H9 (cell line): ENCODE data around the gene CATSPERE. TPM values are rescaled to one million over a fixed set of nuclear protein-coding genes. Genes with fewer than 3 reads are reported as not detected.

Experiments used
- DNase-seq: peaks from one replicate; pipeline ENCODE4 v3.0.0-alpha.2; 2017
- H2AFZ ChIP-seq: one replicate; pipeline ENCODE4 v1.6.1; 2013; ENCODE audit warnings: mild to moderate bottlenecking, low read length, control low read depth, moderate library complexity
- H2AK5ac ChIP-seq: 2 replicates; pipeline ENCODE4 v1.6.1; 2013; ENCODE audit warnings: low read length, control low read depth, mixed read lengths; ENCODE audit not compliant: insufficient read length
- H2BK120ac ChIP-seq: one replicate; pipeline ENCODE4 v1.6.1; 2013; ENCODE audit warnings: low read depth, mild to moderate bottlenecking, low read length, control low read depth, inconsistent platforms; ENCODE audit not compliant: poor library complexity, severe bottlenecking
- H2BK12ac ChIP-seq: 2 replicates; pipeline ENCODE4 v1.6.1; 2013; ENCODE audit warnings: low read length, control low read depth, mixed read lengths, low read depth; ENCODE audit not compliant: insufficient read length
- H2BK15ac ChIP-seq: 2 replicates; pipeline ENCODE4 v1.6.1; 2013; ENCODE audit warnings: low read depth, low read length, control low read depth
- H2BK20ac ChIP-seq: one replicate; pipeline ENCODE4 v1.6.1; 2013; ENCODE audit warnings: low read depth, mild to moderate bottlenecking, low read length, control low read depth, inconsistent platforms; ENCODE audit not compliant: poor library complexity, severe bottlenecking
- H2BK5ac ChIP-seq: 2 replicates; pipeline ENCODE4 v1.6.1; 2013; ENCODE audit warnings: low read length, control low read depth, mixed read lengths; ENCODE audit not compliant: insufficient read length
- H3K14ac ChIP-seq: 2 replicates; pipeline ENCODE4 v1.6.1; 2013; ENCODE audit warnings: low read length, control low read depth; ENCODE audit not compliant: insufficient read depth
- H3K18ac ChIP-seq: 2 replicates; pipeline ENCODE4 v1.6.1; 2013; ENCODE audit warnings: low read depth, mild to moderate bottlenecking, mixed read lengths, low read length, control low read depth; ENCODE audit not compliant: insufficient read length
- H3K23ac ChIP-seq: 2 replicates; pipeline ENCODE4 v1.6.1; 2013; ENCODE audit warnings: low read length, control low read depth, mixed read lengths, low read depth; ENCODE audit not compliant: insufficient read length
- H3K23me2 ChIP-seq: 2 replicates; pipeline ENCODE4 v1.6.1; 2013; ENCODE audit warnings: low read depth, mild to moderate bottlenecking, mixed read lengths, low read length, control low read depth; ENCODE audit not compliant: insufficient read length, poor library complexity, severe bottlenecking
- H3K27ac ChIP-seq: 2 replicates; pipeline ENCODE4 v1.5.1; 2013; ENCODE audit warnings: low read length, control low read depth, mixed read lengths, low read depth; ENCODE audit not compliant: insufficient read length
- H3K27me3 ChIP-seq: 2 replicates; pipeline ENCODE4 v1.6.1; 2013; ENCODE audit warnings: low read length, control low read depth, inconsistent platforms; ENCODE audit not compliant: insufficient read depth
- H3K4ac ChIP-seq: 2 replicates; pipeline ENCODE4 v1.6.1; 2013; ENCODE audit warnings: low read depth, mild to moderate bottlenecking, control low read depth, inconsistent platforms, low read length, moderate library complexity
- H3K4me1 ChIP-seq: 2 replicates; pipeline ENCODE4 v1.6.1; 2013; ENCODE audit warnings: low read length, control low read depth, inconsistent platforms; ENCODE audit not compliant: insufficient read depth
- H3K4me2 ChIP-seq: 2 replicates; pipeline ENCODE4 v1.6.1; 2013; ENCODE audit warnings: low read length, control low read depth, mixed read lengths; ENCODE audit not compliant: insufficient read length, insufficient read depth
- H3K56ac ChIP-seq: 2 replicates; pipeline ENCODE4 v1.6.1; 2013; ENCODE audit warnings: low read depth, mild to moderate bottlenecking, mixed read lengths, low read length, control low read depth; ENCODE audit not compliant: insufficient read length
- H3K79me1 ChIP-seq: 2 replicates; pipeline ENCODE4 v1.6.1; 2013; ENCODE audit warnings: low read depth, mild to moderate bottlenecking, moderate library complexity, low read length, control low read depth, inconsistent platforms; ENCODE audit not compliant: insufficient read depth, poor library complexity, severe bottlenecking
- H3K79me2 ChIP-seq: 2 replicates; pipeline ENCODE4 v1.6.1; 2013; ENCODE audit warnings: low read length, control low read depth, inconsistent platforms; ENCODE audit not compliant: insufficient read depth
- H3K9ac ChIP-seq: 2 replicates; pipeline ENCODE4 v1.6.1; 2013; ENCODE audit warnings: low read length, control low read depth, mixed read lengths; ENCODE audit not compliant: insufficient read length; ENCODE audit errors: extremely low read depth
- H3K9me3 ChIP-seq: one replicate; pipeline ENCODE4 v1.6.1; 2013; ENCODE audit warnings: low read depth, low read length, inconsistent platforms; ENCODE audit not compliant: control insufficient read depth
- H3T11ph ChIP-seq: one replicate; pipeline ENCODE4 v1.6.1; 2013; ENCODE audit warnings: mild to moderate bottlenecking, low read length, control low read depth, inconsistent platforms
- H4K20me1 ChIP-seq: one replicate; pipeline ENCODE4 v1.6.1; 2013; ENCODE audit not compliant: control insufficient read depth, insufficient read length, insufficient read depth
- H4K5ac ChIP-seq: 2 replicates; pipeline ENCODE4 v1.6.1; 2013; ENCODE audit warnings: low read depth, mild to moderate bottlenecking, mixed read lengths, low read length, control low read depth; ENCODE audit not compliant: insufficient read length
- H4K8ac ChIP-seq: replicated peaks from 2 replicates; pipeline ENCODE4 v1.6.1; 2013; ENCODE audit warnings: low read length, control low read depth, mixed read lengths, low read depth; ENCODE audit not compliant: insufficient read length
- H4K91ac ChIP-seq: 2 replicates; pipeline ENCODE4 v1.6.1; 2013; ENCODE audit warnings: low read depth, mild to moderate bottlenecking, moderate library complexity, mixed read lengths, low read length, control low read depth; ENCODE audit not compliant: insufficient read length
- H3K27ac Mint-ChIP-seq, 3 experiments: 2 replicates in 2 of 3; 3 replicates in 1 of 3; pipeline ENCODE4 v1.8.0; 2020 to 2021; ENCODE audit warnings: mixed read lengths in 3 of 3, mild to moderate bottlenecking in 1 of 3, moderate library complexity in 1 of 3
- H3K27me3 Mint-ChIP-seq: 2 replicates; pipeline ENCODE4 v1.8.0; 2021; ENCODE audit warnings: low read depth, mild to moderate bottlenecking, moderate library complexity, mixed read lengths
- H3K36me3 Mint-ChIP-seq, 3 experiments: 2 replicates in 2 of 3; 3 replicates in 1 of 3; pipeline ENCODE4 v1.8.0; 2020 to 2021; ENCODE audit warnings: low read depth in 3 of 3, mixed read lengths in 3 of 3; ENCODE audit not compliant: insufficient read depth in 1 of 3
- H3K4me1 Mint-ChIP-seq, 2 experiments: 2 replicates each; pipeline ENCODE4 v1.8.0; 2020; ENCODE audit warnings: mixed read lengths in 2 of 2
- H3K4me3 Mint-ChIP-seq, 2 experiments: 2 replicates in 1 of 2; 3 replicates in 1 of 2; pipeline ENCODE4 v1.8.0; 2020 to 2021; ENCODE audit warnings: mild to moderate bottlenecking in 2 of 2, mixed read lengths in 2 of 2, moderate library complexity in 1 of 2
- H3K9me3 Mint-ChIP-seq, 2 experiments: 2 replicates in 1 of 2; 3 replicates in 1 of 2; pipeline ENCODE4 v1.8.0; 2020; ENCODE audit warnings: mild to moderate bottlenecking in 2 of 2, mixed read lengths in 2 of 2, moderate library complexity in 1 of 2
- CTCF ChIP-seq: fragments of 200-600 bp; sonication (generic); conservative IDR thresholded peaks from 3 replicates; pipeline ENCODE4 v1.8.0; 2021; ENCODE audit warnings: antibody characterized with exemption, mild to moderate bottlenecking
- total RNA-seq: library from RNA; stranded (reverse); gene quantifications from 2 replicates; pipeline ENCODE4 v1.2.1, GENCODE V29; 2021

The CATSPERE gene
- total RNA-seq, 1 experiment from 2014 or later: 0.31 TPM

- Histone ChIP-seq H3K23me2 (no peaks in the 10 kb centered on the region), H3K18ac (no peak overlapping the region), H4K5ac (no peak overlapping the region), H4K20me1 (no peaks in the 10 kb centered on the region), H3K9me3 (no peaks in the 10 kb centered on the region), H2BK5ac (no peak overlapping the region), H3K4me2 (no peak overlapping the region), H3K14ac (no peak overlapping the region), H3T11ph (no peak overlapping the region), H3K79me2 (no peaks in the 10 kb centered on the region), H3K27ac (no peak overlapping the region), H3K27me3 (no peaks in the 10 kb centered on the region), H4K91ac (no peak overlapping the region), H3K4me1 (no peaks in the 10 kb centered on the region), H2BK15ac (no peak overlapping the region), H3K56ac (no peak overlapping the region), H3K79me1 (peaks cover 3% of the 10 kb centered on the region), H2BK120ac (no peak overlapping the region), H3K23ac (no peak overlapping the region), H2BK12ac (no peak overlapping the region), H2AK5ac (no peak overlapping the region), H2AFZ (no peak overlapping the region), H3K4ac (no peak overlapping the region), H3K9ac (no peak overlapping the region), H4K8ac (no peak overlapping the region), H2BK20ac (no peak overlapping the region)
- DNase-seq: no peak
- TF ChIP-seq CTCF: no peak
- H3K36me3 Mint-ChIP-seq: peaks cover 16 to 38% (median 33%) of the 10 kb centered on the region in 3 experiments; a peak in 6 of 7 replicates
- H3K4me1 Mint-ChIP-seq: no peaks in the 10 kb centered on the region
- no peaks in the 10 kb centered on the region for H3K27me3 Mint-ChIP-seq
- H3K9me3 Mint-ChIP-seq: no peaks in the 10 kb centered on the region
- no peak overlapping the region for H3K27ac Mint-ChIP-seq
- H3K4me3 Mint-ChIP-seq: no peak overlapping the region
Measured at GRCh38 chr1:244431166-244431565, 29.9 kb upstream of the CATSPERE start.
